Spinal cord (tissue), 10 donors: ENCODE results near the gene SARNP. TPM values are rescaled to one million over a fixed set of nuclear protein-coding genes. Genes with fewer than 3 reads are reported as not detected.

Experiments used
- DNase-seq, 6 donors: peaks; one replicate each; pipeline versions ENCODE4 v3.0.0 to v3.0.0-alpha.2; 2013 to 2015; ENCODE audit warnings: low spot score in 6 of 6, low read depth in 4 of 6
- H3K27ac ChIP-seq: one replicate; pipeline ENCODE4 v1.5.1; 2013; ENCODE audit warnings: low read depth, low read length, control low read depth
- H3K27me3 ChIP-seq: one replicate; pipeline ENCODE4 v1.6.1; 2013; ENCODE audit warnings: low read length; ENCODE audit not compliant: control insufficient read depth, insufficient read depth
- H3K36me3 ChIP-seq: one replicate; pipeline ENCODE4 v1.6.1; 2013; ENCODE audit warnings: low read length; ENCODE audit not compliant: control insufficient read depth, insufficient read depth
- H3K4me1 ChIP-seq: one replicate; pipeline ENCODE4 v1.6.1; 2013; ENCODE audit warnings: low read length; ENCODE audit not compliant: control insufficient read depth, insufficient read depth
- H3K4me3 ChIP-seq: one replicate; pipeline ENCODE4 v1.5.1; 2013; ENCODE audit warnings: low read depth, low read length, control low read depth
- H3K9me3 ChIP-seq: one replicate; pipeline ENCODE4 v1.6.1; 2013; ENCODE audit warnings: low read length; ENCODE audit not compliant: control insufficient read depth, insufficient read depth
- WGBS: methylation state at CpG from one replicate; pipeline ENCODE4 v1.1.5; 2013; ENCODE audit warnings: missing lambda C conversion rate; ENCODE audit not compliant: insufficient coverage; 5-methylcytosine and 5-hydroxymethylcytosine counted together
- polyA plus RNA-seq, 2 donors: library from polyadenylated mRNA; unstranded; fragments of 120-200 nt; gene quantifications; one replicate each; pipeline ENCODE4 v1.2.1, GENCODE V29; 2013; ENCODE audit not compliant: insufficient read length in 2 of 2
- total RNA-seq, 2 donors: library from RNA; depleted of rRNA in 1 of 2; stranded (reverse); fragments of 120-200 nt in 1 of 2; fragments of >200 nt in 1 of 2; gene quantifications; one replicate each; pipeline versions ENCODE4 v1.2.3 to v1.2.4, GENCODE V29; 2013 to 2014
- donor health status: healthy.

SARNP gene
- total and polyA plus RNA-seq, 4 donors, result 52.9 to 98.1 (median 91.2) TPM

DNA sequence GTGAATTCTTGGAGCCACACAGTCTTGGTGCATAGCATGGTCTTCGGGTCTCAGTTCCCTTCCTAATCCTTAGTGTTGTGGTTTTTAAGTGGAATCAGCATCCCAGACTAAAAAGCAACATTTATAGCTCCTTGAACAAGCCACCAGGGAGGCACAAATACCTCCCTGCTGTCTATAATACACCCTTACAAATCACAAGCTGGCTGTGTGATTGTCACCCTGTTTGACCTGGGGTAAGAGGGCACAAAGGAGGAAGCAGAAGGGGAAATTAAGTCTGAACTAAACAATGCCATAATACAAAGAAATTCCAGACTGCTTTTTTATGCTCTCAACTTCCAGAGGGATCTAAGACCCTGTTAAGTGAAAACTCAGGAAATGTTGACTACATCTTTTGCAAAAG, 32.9 kb upstream of the SARNP start:
- DNase-seq, result no peak
- Histone ChIP-seq H3K4me1 (peaks cover 4% of the 10 kb centered on the region), H3K4me3 (no peak overlapping the region), H3K9me3 (no peaks in the 10 kb centered on the region), H3K36me3 (no peaks in the 10 kb centered on the region), H3K27me3 (no peaks in the 10 kb centered on the region), H3K27ac (no peak overlapping the region)
- WGBS, result no CpG with 5 or more reads among the region's 1 CpG

DNA sequence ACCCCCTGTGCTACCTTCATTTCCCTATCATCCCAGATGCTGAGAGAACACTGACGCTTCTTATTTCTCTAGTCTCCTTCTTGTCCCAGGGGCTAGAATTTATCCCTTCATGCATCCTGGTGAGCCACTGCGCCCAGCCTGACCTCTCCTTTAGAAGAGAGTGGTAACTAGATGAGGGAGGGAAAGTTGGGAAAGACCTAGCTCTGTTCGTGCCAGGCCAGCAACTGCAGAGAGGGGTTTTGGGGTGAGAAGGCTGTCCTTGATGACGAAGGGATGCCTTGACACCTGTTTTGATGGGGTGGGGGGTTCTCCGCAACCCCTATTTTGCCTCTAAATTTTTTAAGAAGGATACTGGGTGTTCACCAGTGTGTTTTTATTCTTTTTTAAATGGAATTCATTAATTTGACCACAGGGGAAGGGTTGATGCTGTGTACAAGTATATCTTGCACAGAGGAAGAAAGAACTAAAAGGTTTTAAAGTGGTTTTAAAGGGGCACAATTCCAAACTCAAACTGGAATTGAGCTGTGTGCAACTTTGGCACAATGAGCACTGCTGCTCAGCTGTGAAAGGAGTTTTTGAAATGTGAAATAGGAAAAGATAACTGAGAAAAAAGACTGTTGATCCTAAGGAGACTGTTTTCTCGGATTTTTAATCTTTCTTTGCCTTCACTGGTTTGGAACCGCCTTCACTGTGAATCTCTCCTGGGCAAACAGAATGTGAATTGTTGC, 32.3 kb upstream of the SARNP start:
- H3K36me3 ChIP-seq, result no peaks in the 10 kb centered on the region
- H3K4me3 ChIP-seq, result no peak overlapping the region
- no peaks in the 10 kb centered on the region for H3K9me3 ChIP-seq
- no peaks in the 10 kb centered on the region for H3K27me3 ChIP-seq
- no peak overlapping the region for H3K27ac ChIP-seq
- peaks cover 4% of the 10 kb centered on the region for H3K4me1 ChIP-seq
- WGBS, result 48% methylated on average over 4 of the region's 7 CpGs
- DNase-seq, result no peak

DNA sequence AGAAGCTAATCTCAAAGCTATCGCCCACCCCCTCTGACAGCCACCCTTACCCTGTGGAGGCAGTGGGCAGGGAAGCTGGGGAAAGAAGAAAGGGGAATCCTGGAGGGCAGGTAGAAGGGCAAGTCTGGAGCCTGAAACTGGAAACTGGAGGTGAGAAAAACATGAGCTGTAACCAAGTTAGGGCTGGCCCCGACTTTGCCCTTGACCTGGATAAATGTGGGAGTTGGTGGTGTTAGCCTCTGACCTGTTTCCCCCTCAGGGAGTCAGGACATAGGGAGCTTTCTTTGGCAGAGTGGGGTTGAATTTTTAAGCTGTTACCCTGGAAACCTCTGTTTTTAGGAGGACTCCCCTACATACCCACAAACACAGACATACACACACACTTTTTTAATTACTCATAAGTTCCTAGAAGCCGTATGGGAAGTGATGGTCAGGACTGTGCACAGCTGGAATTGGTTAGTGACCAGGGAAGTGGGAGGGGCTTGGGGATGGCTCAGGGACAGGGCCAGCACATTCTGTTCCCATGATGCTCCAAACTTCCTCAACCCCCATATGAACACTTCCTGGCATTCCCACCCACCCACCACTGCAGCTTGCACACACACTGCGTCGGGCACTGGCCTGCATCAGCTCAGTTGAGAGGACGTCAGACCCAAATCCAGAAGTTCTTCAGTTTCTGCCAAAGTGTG, 30.2 kb upstream of the SARNP start:
- Histone ChIP-seq H3K9me3 (no peaks in the 10 kb centered on the region), H3K27ac (peak overlapping the region; percentile 87), H3K36me3 (no peaks in the 10 kb centered on the region), H3K4me1 (peaks cover 4% of the 10 kb centered on the region), H3K4me3 (no peak overlapping the region), H3K27me3 (no peaks in the 10 kb centered on the region)
- WGBS, result 55% methylated on average over 4 of the region's 6 CpGs
- DNase-seq, result peak in 3 of 6 donors; percentile 15 to 84 (median 20)

DNA sequence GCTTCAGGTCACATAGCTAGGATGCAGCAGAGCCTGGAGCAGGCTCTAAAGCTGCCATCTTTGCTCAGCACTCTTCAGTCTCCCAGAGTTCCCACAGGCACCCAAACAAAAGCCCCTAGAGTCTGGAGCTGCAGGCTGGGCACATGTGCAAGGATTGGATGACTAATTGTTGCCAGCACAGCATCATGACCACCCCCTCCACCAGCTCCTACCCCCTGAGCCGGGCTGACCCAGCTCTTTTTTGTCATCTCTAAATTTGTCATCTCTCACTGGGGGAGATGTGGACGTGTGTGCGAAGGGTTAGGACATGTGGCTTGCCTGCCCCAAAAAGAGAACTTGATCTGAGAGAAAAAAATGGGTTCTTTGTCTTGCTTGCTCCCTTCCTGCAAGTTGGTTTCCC, 29.5 kb upstream of the SARNP start:
- H3K27ac ChIP-seq, result peak overlapping the region; percentile 87
- WGBS, result 80% methylated on average over 1 of the region's 3 CpGs
- no peak for DNase-seq

DNA sequence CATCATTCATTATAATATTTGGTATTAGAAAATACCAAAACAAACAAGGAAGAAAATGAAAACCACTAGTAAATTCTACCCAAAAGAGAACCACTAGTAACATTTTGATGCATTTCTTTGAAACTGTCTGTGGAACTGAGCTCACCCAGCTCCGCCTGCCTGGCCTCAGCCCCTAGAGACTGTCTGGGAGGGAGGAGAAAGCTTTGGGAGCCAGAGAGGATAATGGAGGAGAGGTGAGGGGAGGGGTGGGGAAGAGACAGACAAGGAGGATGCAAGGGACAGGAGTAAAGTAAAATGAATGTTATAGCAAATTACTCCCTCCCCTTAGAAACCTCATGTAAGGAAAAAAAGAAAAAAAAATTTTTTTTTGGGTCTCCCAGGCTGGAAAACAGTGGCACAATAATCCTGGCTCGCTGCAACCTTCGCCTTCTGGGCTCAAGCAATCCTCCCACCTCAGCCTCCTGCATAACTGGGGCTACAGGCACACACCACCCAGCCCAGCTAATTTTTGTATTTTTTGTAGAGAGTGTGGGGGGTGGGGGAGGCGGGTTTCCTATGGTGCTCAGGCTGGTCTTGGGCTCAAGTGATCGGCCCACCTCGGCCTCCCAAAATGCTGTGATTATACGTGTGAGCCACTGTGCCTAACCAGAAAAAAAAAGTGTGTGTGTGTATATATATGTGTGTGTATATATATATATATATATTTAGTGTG, 28.4 kb upstream of the SARNP start:
- WGBS, result 40% methylated on average over 1 of the region's 7 CpGs
- no peak for DNase-seq
- no peak overlapping the region for H3K27ac ChIP-seq
- H3K27me3 ChIP-seq, result no peaks in the 10 kb centered on the region
- H3K9me3 ChIP-seq, result no peaks in the 10 kb centered on the region
- no peaks in the 10 kb centered on the region for H3K36me3 ChIP-seq
- peaks cover 4% of the 10 kb centered on the region for H3K4me1 ChIP-seq
- no peak overlapping the region for H3K4me3 ChIP-seq

More for the DNA sequence above, 29.5 kb upstream of the SARNP start:
- peaks cover 4% of the 10 kb centered on the region for H3K4me1 ChIP-seq
- H3K4me3 ChIP-seq, result no peak overlapping the region
- no peaks in the 10 kb centered on the region for H3K36me3 ChIP-seq
- no peaks in the 10 kb centered on the region for H3K9me3 ChIP-seq
- no peaks in the 10 kb centered on the region for H3K27me3 ChIP-seq

DNA sequence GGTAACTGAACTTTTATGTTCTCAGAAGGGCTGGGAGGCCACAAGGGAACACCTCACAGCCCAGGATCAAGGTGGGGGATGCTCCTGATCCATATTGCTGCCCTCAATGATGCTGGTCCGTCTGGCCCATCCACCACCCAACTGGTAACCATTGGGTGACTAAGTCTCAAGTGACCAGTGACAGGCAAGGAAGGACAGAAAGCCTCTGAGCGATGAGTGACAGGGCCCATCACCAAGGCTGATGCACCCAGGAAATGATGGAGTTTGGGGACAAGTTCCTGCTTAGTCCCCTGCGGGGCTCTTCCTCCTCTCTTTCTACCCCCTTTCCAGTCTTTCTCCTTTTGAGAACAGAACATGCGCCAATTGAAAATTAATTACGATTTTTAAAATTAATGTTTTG, 27.8 kb upstream of the SARNP start:
- no peak overlapping the region for H3K27ac ChIP-seq
- peaks cover 4% of the 10 kb centered on the region for H3K4me1 ChIP-seq
- 88% methylated on average over 2 of the region's 5 CpGs for WGBS
- no peak overlapping the region for H3K4me3 ChIP-seq
- no peak for DNase-seq
- H3K36me3 ChIP-seq, result no peaks in the 10 kb centered on the region
- H3K27me3 ChIP-seq, result no peaks in the 10 kb centered on the region
- no peaks in the 10 kb centered on the region for H3K9me3 ChIP-seq

DNA sequence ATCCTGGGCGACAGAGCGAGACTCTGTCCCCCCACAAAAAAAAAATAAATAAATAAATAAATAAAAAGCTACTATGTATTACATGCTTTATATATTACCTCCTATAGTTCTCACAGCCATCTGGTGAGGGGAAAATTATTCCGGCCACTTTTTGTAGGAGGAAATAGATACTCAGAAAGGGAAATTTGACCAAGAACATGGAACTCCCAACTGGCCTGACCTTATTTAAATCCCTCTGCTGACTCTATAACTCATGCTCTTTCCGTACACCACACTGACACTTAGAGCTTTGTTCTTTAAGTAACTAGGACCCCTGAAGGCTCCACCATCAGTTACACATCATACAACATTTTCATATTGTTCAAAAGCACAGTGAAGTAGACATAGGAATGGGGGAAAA, 27.4 kb upstream of the SARNP start:
- Histone ChIP-seq H3K4me1 (peaks cover 4% of the 10 kb centered on the region), H3K36me3 (no peaks in the 10 kb centered on the region), H3K4me3 (no peak overlapping the region), H3K27me3 (no peaks in the 10 kb centered on the region), H3K9me3 (no peaks in the 10 kb centered on the region), H3K27ac (no peak overlapping the region)
- no CpG with 5 or more reads among the region's 4 CpGs for WGBS
- no peak for DNase-seq

DNA sequence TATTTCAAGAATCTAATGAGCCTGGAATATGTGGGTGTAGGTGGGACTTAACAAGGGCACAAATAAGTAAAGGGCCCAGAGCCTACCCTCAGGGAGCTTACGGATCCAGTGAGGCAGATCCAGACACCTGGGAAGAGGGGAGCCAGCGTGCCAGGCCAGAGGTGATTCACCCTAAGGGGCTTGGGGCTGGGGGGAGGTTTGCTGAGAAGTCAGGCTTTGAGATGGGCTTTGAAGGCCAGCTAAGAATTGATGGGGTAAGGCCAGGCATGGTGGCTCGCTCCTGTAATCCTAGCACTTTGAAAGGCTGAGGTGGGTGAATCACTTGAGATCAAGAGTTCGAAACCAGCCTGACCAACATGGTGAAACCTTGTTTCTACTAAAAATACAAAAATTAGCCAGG, 25.9 kb upstream of the SARNP start:
- H3K9me3 ChIP-seq, result no peaks in the 10 kb centered on the region
- peaks cover 4% of the 10 kb centered on the region for H3K4me1 ChIP-seq
- H3K27me3 ChIP-seq, result no peaks in the 10 kb centered on the region
- no peak overlapping the region for H3K4me3 ChIP-seq
- no peak overlapping the region for H3K27ac ChIP-seq
- WGBS, result 100% methylated on average over 3 of the region's 4 CpGs
- no peak for DNase-seq
- H3K36me3 ChIP-seq, result no peaks in the 10 kb centered on the region

DNA sequence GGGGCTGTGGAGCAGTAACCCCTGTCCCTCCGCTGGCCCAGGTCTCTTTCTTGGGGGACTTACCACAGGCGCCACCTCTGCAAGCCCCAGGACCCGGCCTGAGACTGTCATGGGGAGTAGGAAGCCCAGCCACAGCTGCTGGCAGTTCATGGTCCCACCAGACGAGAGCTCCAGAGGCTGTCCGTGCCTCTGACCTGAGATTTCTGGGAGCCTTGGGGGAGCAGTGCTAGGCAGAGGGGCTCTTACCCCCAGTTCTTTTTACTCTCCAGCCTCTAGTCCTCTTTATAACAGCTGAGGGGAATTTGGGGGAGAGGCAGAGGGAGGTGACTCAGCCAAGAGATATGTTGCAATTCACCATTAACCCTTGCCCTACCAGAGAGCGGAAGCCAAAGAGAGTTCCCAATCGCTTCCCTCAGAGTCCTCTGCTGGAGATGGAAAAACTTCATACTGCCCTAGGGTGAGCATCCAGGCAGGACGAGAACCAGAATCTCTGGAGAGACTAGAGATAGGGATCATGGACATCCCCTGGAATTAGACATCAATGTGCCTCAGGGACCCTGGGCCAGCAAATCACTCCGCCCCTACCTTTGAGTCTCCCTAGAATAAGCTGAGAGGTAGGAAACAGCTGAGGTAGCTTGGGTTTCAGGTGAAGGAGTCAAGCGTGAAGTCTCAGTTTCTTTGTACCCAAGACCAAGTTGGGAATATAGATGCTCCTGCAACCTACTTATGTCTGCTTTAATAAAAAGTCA, 25.3 kb upstream of the SARNP start, which contains the start of gene MMP19:
MMP19 (minus strand) TSS at position 256 of the 749 bp plus-strand sequence; CDS start at position 150, 106 bp downstream.
- no peaks in the 10 kb centered on the region for H3K27me3 ChIP-seq
- H3K27ac ChIP-seq, result no peak within 1 kb of the TSS
- peaks cover 4% of the 10 kb centered on the region for H3K4me1 ChIP-seq
- H3K4me3 ChIP-seq, result no peak within 1 kb of the TSS
- WGBS, result 52% methylated on average over 7 of the region's 10 CpGs
- no peaks in the 10 kb centered on the region for H3K36me3 ChIP-seq
- no peak for DNase-seq
- H3K9me3 ChIP-seq, result no peaks in the 10 kb centered on the region
